Panc1 (cell line): ENCODE data around the gene KIAA1217. TPM values are rescaled to one million over a fixed set of nuclear protein-coding genes. Genes with fewer than 3 reads are reported as not detected.

Experiments used
- ATAC-seq: fragments of 200-7000 bp; cut with Tn5 transposase; 2 replicates; pipeline ENCODE4 v1.9.1; 2020; ENCODE audit warnings: mild to moderate bottlenecking, moderate library complexity
- BruUV-seq: library from RNA; stranded (reverse); fragments of 400-500 nt; replicated peaks from 2 replicates; lab custom pipeline; 2021; lab: Mats Ljungman, UMichigan
- CTCF ChIA-PET: fragments of 300-600 bp; sonication (Branson Sonifier 250); formaldehyde crosslinking; loops from one replicate; lab custom pipeline; 2022; ENCODE audit warnings: antibody characterized with exemption; lab: Charles Lee
- POLR2A ChIA-PET: fragments of 300-600 bp; sonication (Branson Sonifier 250); formaldehyde crosslinking; loops from one replicate; lab custom pipeline; 2022; ENCODE audit warnings: antibody characterized with exemption; lab: Charles Lee
- DNase-seq: peaks from one replicate; pipeline ENCODE4 v3.0.0-alpha.2; 2010; ENCODE audit warnings: low read depth, low spot score
- H3K27ac ChIP-seq: 2 replicates; pipeline ENCODE4 v1.5.1; 2011; ENCODE audit warnings: mild to moderate bottlenecking, low read length, inconsistent platforms
- H3K27me3 ChIP-seq: fragments of 200-500 bp; sonication (Bioruptor generic); 2 replicates; pipeline ENCODE4 v1.6.0; 2014; ENCODE audit warnings: low read length, inconsistent platforms; ENCODE audit not compliant: control insufficient read depth, insufficient read depth
- H3K36me3 ChIP-seq: fragments of 200-500 bp; sonication (Bioruptor generic); 2 replicates; pipeline ENCODE4 v1.5.1; 2014; ENCODE audit warnings: inconsistent platforms, mild to moderate bottlenecking, low read length, moderate library complexity; ENCODE audit not compliant: control insufficient read depth, insufficient read depth
- H3K4me1 ChIP-seq: 2 replicates; pipeline ENCODE4 v1.5.1; 2011; ENCODE audit warnings: inconsistent platforms, mild to moderate bottlenecking, low read length, moderate library complexity; ENCODE audit not compliant: control insufficient read depth, insufficient read depth
- H3K4me3 ChIP-seq, 2 experiments: 2 replicates each; pipeline ENCODE4 v1.5.1; 2011 to 2012; ENCODE audit warnings: low read depth in 2 of 2, low read length in 2 of 2, mild to moderate bottlenecking in 2 of 2, inconsistent platforms in 1 of 2, moderate library complexity in 1 of 2
- H3K9me3 ChIP-seq: fragments of 200-500 bp; sonication (Bioruptor generic); 2 replicates; pipeline ENCODE4 v1.5.1; 2014; ENCODE audit warnings: low read depth, mild to moderate bottlenecking, inconsistent platforms, low read length, moderate library complexity; ENCODE audit not compliant: control insufficient read depth, insufficient read depth
- POLR2AphosphoS5 ChIP-seq: IDR thresholded peaks from 2 replicates; pipeline ENCODE4 v1.6.1; 2012; ENCODE audit warnings: mild to moderate bottlenecking, low read depth, low read length, moderate library complexity
- SIN3A ChIP-seq: IDR thresholded peaks from 2 replicates; pipeline ENCODE4 v1.6.1; 2012; ENCODE audit warnings: low read depth, mild to moderate bottlenecking, low read length, moderate library complexity, borderline replicate concordance; ENCODE audit not compliant: insufficient read depth
- TCF7L2 ChIP-seq: IDR thresholded peaks from 2 replicates; pipeline ENCODE4 v1.6.1; 2011; ENCODE audit warnings: mild to moderate bottlenecking, low read depth, low read length, inconsistent platforms
- in situ Hi-C: cut with HindIII; loops from 2 replicates; pipeline ENCODE4 v1.10.0; 2016; ENCODE audit warnings: low sequenced_read_pairs, low pct_unique_long_range_greater_than_20kb
- intact Hi-C: fragments of 100-400 bp; cut with micrococcal nuclease; formaldehyde crosslinking; loops from one replicate; pipeline ENCODE4 v1.10.0; 2022; ENCODE audit not compliant: unreplicated experiment
- total RNA-seq: library from RNA; stranded (reverse); gene quantifications from one replicate; pipeline ENCODE4 v1.2.1, GENCODE V29; 2021; ENCODE audit not compliant: unreplicated experiment
- TF ChIP-seq, protein P1 (sequence below), 2 experiments: IDR thresholded peaks; 2 replicates each; pipeline ENCODE4 v1.6.1; 2011 to 2012; ENCODE audit warnings: low read depth in 2 of 2, control low read depth in 1 of 2, low read length in 1 of 2, mild to moderate bottlenecking in 1 of 2, moderate library complexity in 1 of 2; ENCODE audit not compliant: insufficient read depth in 1 of 2
- TF ChIP-seq, protein P2 (sequence below): fragments of 450-650 bp; IDR thresholded peaks from 2 replicates; pipeline ENCODE4 v1.5.1; 2017; ENCODE audit warnings: mild to moderate bottlenecking

Gene KIAA1217
- total RNA-seq, 1 experiment from 2014 or later = 11.6 TPM

DNA sequence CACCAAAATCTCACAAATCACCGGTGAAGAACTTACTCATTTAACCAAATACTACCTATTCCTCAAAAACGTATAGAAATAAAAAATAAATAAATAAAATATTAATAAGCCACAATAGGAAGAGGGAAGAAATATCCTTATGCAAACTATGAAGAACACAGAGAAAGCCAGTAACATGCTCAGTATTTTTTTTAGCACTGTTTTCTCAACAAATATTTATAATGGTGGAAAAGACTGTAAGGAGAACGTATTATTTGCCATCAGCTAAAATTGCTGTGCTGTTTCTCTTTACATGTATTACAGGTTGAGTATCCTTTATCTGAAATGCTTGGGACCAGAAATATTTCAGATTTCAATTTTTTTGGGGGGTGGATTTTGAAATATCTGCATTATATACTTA is 21.0 kb downstream of the KIAA1217 start:
- CTCF ChIA-PET = no interaction called here
- in situ Hi-C loops = no loop called here

DNA sequence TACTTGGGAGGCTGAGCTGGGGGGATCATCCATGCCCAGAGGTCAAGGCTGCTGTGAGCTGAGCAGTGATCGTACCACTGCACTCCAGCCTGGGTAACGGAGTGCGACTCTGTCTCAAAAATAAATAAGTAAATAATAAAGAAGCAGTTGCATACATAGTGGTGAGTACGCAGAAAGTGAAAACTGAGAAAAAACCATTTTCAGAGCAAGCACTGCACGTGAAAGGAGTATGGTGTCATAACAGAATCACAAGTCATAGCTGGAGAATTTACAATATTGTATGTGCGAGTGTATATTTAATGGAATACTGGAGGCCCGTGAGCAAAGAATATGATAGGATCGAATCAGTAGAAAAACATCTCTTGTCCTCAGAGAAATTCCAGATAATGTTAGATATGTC is 22.3 kb downstream of the KIAA1217 start:
- H3K9me3 ChIP-seq = no peaks in the 10 kb centered on the region
- intact Hi-C loops = no loop called here
- no peak overlapping the region for H3K27ac ChIP-seq
- POLR2A ChIA-PET = no interaction called here
- TF ChIP-seq POLR2AphosphoS5 = no peak
- TF ChIP-seq, protein P1, sequence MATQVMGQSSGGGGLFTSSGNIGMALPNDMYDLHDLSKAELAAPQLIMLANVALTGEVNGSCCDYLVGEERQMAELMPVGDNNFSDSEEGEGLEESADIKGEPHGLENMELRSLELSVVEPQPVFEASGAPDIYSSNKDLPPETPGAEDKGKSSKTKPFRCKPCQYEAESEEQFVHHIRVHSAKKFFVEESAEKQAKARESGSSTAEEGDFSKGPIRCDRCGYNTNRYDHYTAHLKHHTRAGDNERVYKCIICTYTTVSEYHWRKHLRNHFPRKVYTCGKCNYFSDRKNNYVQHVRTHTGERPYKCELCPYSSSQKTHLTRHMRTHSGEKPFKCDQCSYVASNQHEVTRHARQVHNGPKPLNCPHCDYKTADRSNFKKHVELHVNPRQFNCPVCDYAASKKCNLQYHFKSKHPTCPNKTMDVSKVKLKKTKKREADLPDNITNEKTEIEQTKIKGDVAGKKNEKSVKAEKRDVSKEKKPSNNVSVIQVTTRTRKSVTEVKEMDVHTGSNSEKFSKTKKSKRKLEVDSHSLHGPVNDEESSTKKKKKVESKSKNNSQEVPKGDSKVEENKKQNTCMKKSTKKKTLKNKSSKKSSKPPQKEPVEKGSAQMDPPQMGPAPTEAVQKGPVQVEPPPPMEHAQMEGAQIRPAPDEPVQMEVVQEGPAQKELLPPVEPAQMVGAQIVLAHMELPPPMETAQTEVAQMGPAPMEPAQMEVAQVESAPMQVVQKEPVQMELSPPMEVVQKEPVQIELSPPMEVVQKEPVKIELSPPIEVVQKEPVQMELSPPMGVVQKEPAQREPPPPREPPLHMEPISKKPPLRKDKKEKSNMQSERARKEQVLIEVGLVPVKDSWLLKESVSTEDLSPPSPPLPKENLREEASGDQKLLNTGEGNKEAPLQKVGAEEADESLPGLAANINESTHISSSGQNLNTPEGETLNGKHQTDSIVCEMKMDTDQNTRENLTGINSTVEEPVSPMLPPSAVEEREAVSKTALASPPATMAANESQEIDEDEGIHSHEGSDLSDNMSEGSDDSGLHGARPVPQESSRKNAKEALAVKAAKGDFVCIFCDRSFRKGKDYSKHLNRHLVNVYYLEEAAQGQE (IDR thresholded peaks at IDR 0.05; ENCODE audit: insufficient read depth in 1 of 2, low read depth in 2 of 2, low read length in 1 of 2) = no peak
- no peak for TF ChIP-seq TCF7L2
- TF ChIP-seq, protein P2, sequence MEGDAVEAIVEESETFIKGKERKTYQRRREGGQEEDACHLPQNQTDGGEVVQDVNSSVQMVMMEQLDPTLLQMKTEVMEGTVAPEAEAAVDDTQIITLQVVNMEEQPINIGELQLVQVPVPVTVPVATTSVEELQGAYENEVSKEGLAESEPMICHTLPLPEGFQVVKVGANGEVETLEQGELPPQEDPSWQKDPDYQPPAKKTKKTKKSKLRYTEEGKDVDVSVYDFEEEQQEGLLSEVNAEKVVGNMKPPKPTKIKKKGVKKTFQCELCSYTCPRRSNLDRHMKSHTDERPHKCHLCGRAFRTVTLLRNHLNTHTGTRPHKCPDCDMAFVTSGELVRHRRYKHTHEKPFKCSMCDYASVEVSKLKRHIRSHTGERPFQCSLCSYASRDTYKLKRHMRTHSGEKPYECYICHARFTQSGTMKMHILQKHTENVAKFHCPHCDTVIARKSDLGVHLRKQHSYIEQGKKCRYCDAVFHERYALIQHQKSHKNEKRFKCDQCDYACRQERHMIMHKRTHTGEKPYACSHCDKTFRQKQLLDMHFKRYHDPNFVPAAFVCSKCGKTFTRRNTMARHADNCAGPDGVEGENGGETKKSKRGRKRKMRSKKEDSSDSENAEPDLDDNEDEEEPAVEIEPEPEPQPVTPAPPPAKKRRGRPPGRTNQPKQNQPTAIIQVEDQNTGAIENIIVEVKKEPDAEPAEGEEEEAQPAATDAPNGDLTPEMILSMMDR = no peak
- no peak for TF ChIP-seq SIN3A
- DNase-seq (no peak), ATAC-seq (no peak)
- H3K4me1 ChIP-seq = no peaks in the 10 kb centered on the region
- in situ Hi-C loops = no loop called here
- no TSS peak for BruUV-seq
- H3K36me3 ChIP-seq = no peaks in the 10 kb centered on the region
- H3K4me3 ChIP-seq = no peak overlapping the region
- H3K27me3 ChIP-seq = no peaks in the 10 kb centered on the region
- CTCF ChIA-PET = no interaction called here

More for the DNA sequence above, 21.0 kb downstream of the KIAA1217 start:
- intact Hi-C loops = loop anchor here (10.0 kb wide), 1 partner anchor 135 kb away; no protein-coding TSS in a partner anchor
- Histone ChIP-seq H3K4me3 (no peak overlapping the region), H3K27me3 (no peaks in the 10 kb centered on the region), H3K4me1 (no peaks in the 10 kb centered on the region), H3K9me3 (no peaks in the 10 kb centered on the region), H3K27ac (no peak overlapping the region), H3K36me3 (no peaks in the 10 kb centered on the region)
- DNase-seq (no peak), ATAC-seq (no peak)
- BruUV-seq = no TSS peak
- POLR2A ChIA-PET = no interaction called here
- TF ChIP-seq POLR2AphosphoS5 = no peak

DNA sequence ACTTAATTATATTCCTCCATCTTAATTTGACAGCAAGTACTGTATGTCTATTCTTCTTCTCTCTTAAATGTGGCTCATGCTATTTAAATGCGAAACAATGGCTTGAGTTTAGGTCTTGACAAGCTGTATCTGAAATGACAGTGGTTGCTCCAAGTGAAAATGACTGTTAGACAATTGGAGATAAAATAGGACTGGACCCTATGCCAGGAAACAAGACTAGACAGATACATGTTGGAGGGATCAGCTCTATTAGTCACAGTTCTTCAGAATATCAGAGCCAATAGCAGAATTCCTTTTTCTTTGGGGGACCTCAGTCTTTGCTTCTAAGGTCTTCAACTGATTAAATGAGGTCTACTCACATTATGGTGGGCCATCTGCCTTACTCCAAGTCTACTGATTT is 25.8 kb downstream of the KIAA1217 start:
- POLR2A ChIA-PET = no interaction called here
- Histone ChIP-seq H3K36me3 (no peaks in the 10 kb centered on the region), H3K27me3 (no peaks in the 10 kb centered on the region), H3K4me3 (no peak overlapping the region), H3K4me1 (peaks cover 3% of the 10 kb centered on the region; the same call in 1 of the 2 replicates), H3K27ac (no peak overlapping the region), H3K9me3 (no peaks in the 10 kb centered on the region)
- TF ChIP-seq, protein P2 = no peak
- no peak for TF ChIP-seq SIN3A
- TF ChIP-seq TCF7L2 = no peak
- TF ChIP-seq, protein P1 (IDR thresholded peaks at IDR 0.05; ENCODE audit: insufficient read depth in 1 of 2, low read depth in 2 of 2, low read length in 1 of 2) = no peak
- no peak for TF ChIP-seq POLR2AphosphoS5
- in situ Hi-C loops = no loop called here
- CTCF ChIA-PET = no interaction called here
- no TSS peak for BruUV-seq
- no peak for DNase-seq
- ATAC-seq = no peak
- intact Hi-C loops = no loop called here
